Parathyroid adenoma (tissue), 2 donors: ENCODE results near the gene C2CD5.

Experiments used
- H2AFZ ChIP-seq: fragments of 300-600 bp; sonication (generic); one replicate; pipeline ENCODE4 v1.7.0; 2017; ENCODE audit warnings: antibody characterized with exemption, mild to moderate bottlenecking
- H3K27ac ChIP-seq: fragments of 300-600 bp; sonication (generic); one replicate; pipeline ENCODE4 v1.7.0; 2017
- H3K27me3 ChIP-seq: fragments of 300-600 bp; sonication (generic); one replicate; pipeline ENCODE4 v1.7.0; 2017; ENCODE audit warnings: low read length; ENCODE audit not compliant: control insufficient read depth, insufficient read depth
- H3K36me3 ChIP-seq: fragments of 300-600 bp; sonication (generic); one replicate; pipeline ENCODE4 v1.7.0; 2017; ENCODE audit warnings: low read length; ENCODE audit not compliant: control insufficient read depth, insufficient read depth
- H3K4me1 ChIP-seq: fragments of 300-600 bp; sonication (generic); one replicate; pipeline ENCODE4 v1.7.0; 2017; ENCODE audit warnings: control low read depth
- H3K4me2 ChIP-seq: fragments of 300-600 bp; sonication (generic); one replicate; pipeline ENCODE4 v1.7.0; 2017; ENCODE audit warnings: low read length
- H3K4me3 ChIP-seq: fragments of 300-600 bp; sonication (generic); one replicate; pipeline ENCODE4 v1.7.0; 2017; ENCODE audit warnings: low read depth, low read length
- H3K79me2 ChIP-seq: fragments of 300-600 bp; sonication (generic); one replicate; pipeline ENCODE4 v1.7.0; 2017; ENCODE audit warnings: control low read depth
- H3K9ac ChIP-seq: fragments of 300-600 bp; sonication (generic); one replicate; pipeline ENCODE4 v1.7.0; 2017; ENCODE audit warnings: mild to moderate bottlenecking
- H3K9me3 ChIP-seq: fragments of 300-600 bp; sonication (generic); one replicate; pipeline ENCODE4 v1.7.0; 2017; ENCODE audit warnings: low read length; ENCODE audit not compliant: control insufficient read depth
- CTCF ChIP-seq: fragments of 300-600 bp; sonication (generic); IDR thresholded peaks from one replicate; pipeline ENCODE4 v1.7.0; 2017; ENCODE audit warnings: antibody characterized with exemption, mild to moderate bottlenecking
- donor health status: primary hyperparathyroidism.

The C2CD5 gene

GRCh38 chr12:22413592-22413991 is 130.8 kb downstream of the C2CD5 start:
- Histone ChIP-seq H3K36me3 (no peaks in the 10 kb centered on the region), H3K27me3 (no peaks in the 10 kb centered on the region), H3K27ac (no peak overlapping the region), H3K4me3 (no peak overlapping the region), H3K79me2 (no peaks in the 10 kb centered on the region), H3K4me2 (no peak overlapping the region), H3K9ac (no peak overlapping the region), H3K9me3 (no peaks in the 10 kb centered on the region), H2AFZ (no peak overlapping the region), H3K4me1 (no peaks in the 10 kb centered on the region)
- TF ChIP-seq CTCF: no peak

GRCh38 chr12:22412581-22412980 is 131.8 kb downstream of the C2CD5 start:
- Histone ChIP-seq H3K79me2 (no peaks in the 10 kb centered on the region), H3K27me3 (no peaks in the 10 kb centered on the region), H3K4me3 (no peak overlapping the region), H2AFZ (no peak overlapping the region), H3K9me3 (no peaks in the 10 kb centered on the region), H3K4me1 (no peaks in the 10 kb centered on the region), H3K9ac (no peak overlapping the region), H3K4me2 (no peak overlapping the region), H3K27ac (no peak overlapping the region), H3K36me3 (no peaks in the 10 kb centered on the region)
- TF ChIP-seq CTCF: no peak

- no peak overlapping the region for H3K27ac ChIP-seq
- H3K4me2 ChIP-seq: no peak overlapping the region
- H3K4me1 ChIP-seq: no peaks in the 10 kb centered on the region
Measured at GRCh38 chr12:22410486-22410885, 133.9 kb downstream of the C2CD5 start.

GRCh38 chr12:22409377-22410164 is 134.8 kb downstream of the C2CD5 start:
- H3K4me1 ChIP-seq: no peaks in the 10 kb centered on the region
- no peaks in the 10 kb centered on the region for H3K79me2 ChIP-seq
- H3K4me3 ChIP-seq: no peak overlapping the region
- no peak overlapping the region for H2AFZ ChIP-seq
- H3K27ac ChIP-seq: no peak overlapping the region
- no peaks in the 10 kb centered on the region for H3K9me3 ChIP-seq
- TF ChIP-seq CTCF: no peak
- no peak overlapping the region for H3K4me2 ChIP-seq
- H3K9ac ChIP-seq: no peak overlapping the region
- no peaks in the 10 kb centered on the region for H3K36me3 ChIP-seq
- H3K27me3 ChIP-seq: no peaks in the 10 kb centered on the region

More at GRCh38 chr12:22410486-22410885, 133.9 kb downstream of the C2CD5 start:
- Histone ChIP-seq H2AFZ (no peak overlapping the region), H3K4me3 (no peak overlapping the region), H3K9ac (no peak overlapping the region), H3K79me2 (no peaks in the 10 kb centered on the region), H3K9me3 (no peaks in the 10 kb centered on the region), H3K27me3 (no peaks in the 10 kb centered on the region), H3K36me3 (no peaks in the 10 kb centered on the region)
- TF ChIP-seq CTCF: no peak
